Muscle of arm (tissue), 14 donors: ENCODE data around the gene WDR12. TPM values are rescaled to one million over a fixed set of nuclear protein-coding genes. Genes with fewer than 3 reads are reported as not detected.
A peak's percentile ranks its signal among the peaks of the same experiment; 100 is the strongest.
"Not testable (repeated sequence)": the region's sequence is repeated elsewhere in the genome, so short reads cannot be mapped to it uniquely, and the experiment has no call there.

Experiments used
- DNase-seq: peaks from one replicate; pipeline ENCODE4 v3.0.0-alpha.2; 2013
- long read RNA-seq, 11 donors: transcript quantifications; one replicate each; lab custom pipeline, GENCODE V29; 2026
- polyA plus RNA-seq, 12 donors: library from polyadenylated mRNA; unstranded; fragments of 120-200 nt; gene quantifications; one replicate each; pipeline ENCODE4 v1.2.1, GENCODE V29; 2013; ENCODE audit not compliant: insufficient read length in 12 of 12

The WDR12 gene
- 10 to 100 TPM in 11 of 12 donors, not detected in 1; 21.6 to 89.9 (median 71.4) TPM for polyA plus RNA-seq
- long read RNA-seq, donor 1, full-length matches to known transcripts, result 4 of 4 reads
- long read RNA-seq, donor 1, partial matches to known transcripts, result 0 of 4 reads
- long read RNA-seq, donor 1, other reads (novel, unspliced or antisense), result 0 of 4 reads
- long read RNA-seq, donor 2, full-length matches to known transcripts, result 7 of 7 reads
- long read RNA-seq, donor 2, partial matches to known transcripts, result 0 of 7 reads
- long read RNA-seq, donor 2, other reads (novel, unspliced or antisense), result 0 of 7 reads
- long read RNA-seq, donor 3, full-length matches to known transcripts, result 2 of 2 reads
- long read RNA-seq, donor 3, partial matches to known transcripts, result 0 of 2 reads
- long read RNA-seq, donor 3, other reads (novel, unspliced or antisense), result 0 of 2 reads
- long read RNA-seq, donor 4, full-length matches to known transcripts, result 1 of 1 reads
- long read RNA-seq, donor 4, partial matches to known transcripts, result 0 of 1 reads
- long read RNA-seq, donor 4, other reads (novel, unspliced or antisense), result 0 of 1 reads
- long read RNA-seq, donor 5, full-length matches to known transcripts, result 9 of 9 reads
- long read RNA-seq, donor 5, partial matches to known transcripts, result 0 of 9 reads
- long read RNA-seq, donor 5, other reads (novel, unspliced or antisense), result 0 of 9 reads
- long read RNA-seq, donor 6, full-length matches to known transcripts, result 2 of 2 reads
- long read RNA-seq, donor 6, partial matches to known transcripts, result 0 of 2 reads
- long read RNA-seq, donor 6, other reads (novel, unspliced or antisense), result 0 of 2 reads
- long read RNA-seq, donor 7, full-length matches to known transcripts, result 3 of 3 reads
- long read RNA-seq, donor 7, partial matches to known transcripts, result 0 of 3 reads
- long read RNA-seq, donor 7, other reads (novel, unspliced or antisense), result 0 of 3 reads
- long read RNA-seq, donor 8, full-length matches to known transcripts, result 12 of 12 reads
- long read RNA-seq, donor 8, partial matches to known transcripts, result 0 of 12 reads
- long read RNA-seq, donor 8, other reads (novel, unspliced or antisense), result 0 of 12 reads
- long read RNA-seq, donor 9, full-length matches to known transcripts, result 5 of 5 reads
- long read RNA-seq, donor 9, partial matches to known transcripts, result 0 of 5 reads
- long read RNA-seq, donor 9, other reads (novel, unspliced or antisense), result 0 of 5 reads
- long read RNA-seq, donor 10, full-length matches to known transcripts, result 2 of 2 reads
- long read RNA-seq, donor 10, partial matches to known transcripts, result 0 of 2 reads
- long read RNA-seq, donor 10, other reads (novel, unspliced or antisense), result 0 of 2 reads
- long read RNA-seq, donor 11, full-length matches to known transcripts, result 2 of 2 reads
- long read RNA-seq, donor 11, partial matches to known transcripts, result 0 of 2 reads
- long read RNA-seq, donor 11, other reads (novel, unspliced or antisense), result 0 of 2 reads

DNA sequence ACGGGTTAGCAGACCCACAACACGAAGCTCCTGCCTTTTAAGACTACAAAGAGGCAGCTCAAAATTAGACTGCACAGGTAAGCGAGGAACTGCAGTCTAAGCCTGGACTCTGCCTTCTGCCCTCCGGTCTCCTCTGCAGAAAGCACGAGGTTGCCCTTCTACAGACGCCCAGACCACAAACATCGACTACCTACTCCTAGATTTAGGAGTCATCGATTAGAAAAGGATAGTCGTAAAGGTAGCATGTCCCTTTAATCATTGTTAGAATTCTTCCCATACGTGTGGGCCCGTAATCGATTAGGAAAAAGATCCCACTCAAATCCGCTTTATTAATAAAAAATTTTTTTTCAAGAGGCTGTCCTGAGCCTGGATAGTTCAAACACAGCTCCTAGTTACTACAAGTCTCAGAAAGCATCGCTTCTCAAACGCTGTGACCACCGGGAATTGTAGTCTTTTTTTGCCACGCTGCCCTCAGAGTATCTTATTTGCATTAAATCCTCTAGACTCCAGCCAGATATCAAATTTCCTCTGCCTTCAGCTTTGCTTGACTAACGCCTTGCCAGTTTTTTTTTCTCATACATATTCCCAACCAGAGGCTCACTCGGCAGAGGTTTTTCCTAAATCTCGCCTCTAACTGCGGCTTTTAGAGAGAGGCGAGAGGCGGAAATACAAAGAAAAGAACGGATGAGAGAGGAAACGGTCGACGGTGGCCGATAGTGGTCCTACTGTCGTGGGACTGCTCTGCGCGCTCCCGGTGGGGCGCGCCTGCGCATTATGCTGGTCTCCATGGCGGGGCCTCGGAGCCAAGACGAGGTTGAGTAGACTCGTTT, at the start of gene WDR12, which contains the start of gene CARF:
TSS of gene WDR12 (minus strand) at position 162 of the 830 bp plus-strand sequence. CDS start 197 bp downstream, outside the sequence.
TSS of gene CARF (plus strand) at position 764 of the 830 bp plus-strand sequence. CDS start 29,628 bp downstream, outside the sequence.
- peak; percentile 97 for DNase-seq

DNA sequence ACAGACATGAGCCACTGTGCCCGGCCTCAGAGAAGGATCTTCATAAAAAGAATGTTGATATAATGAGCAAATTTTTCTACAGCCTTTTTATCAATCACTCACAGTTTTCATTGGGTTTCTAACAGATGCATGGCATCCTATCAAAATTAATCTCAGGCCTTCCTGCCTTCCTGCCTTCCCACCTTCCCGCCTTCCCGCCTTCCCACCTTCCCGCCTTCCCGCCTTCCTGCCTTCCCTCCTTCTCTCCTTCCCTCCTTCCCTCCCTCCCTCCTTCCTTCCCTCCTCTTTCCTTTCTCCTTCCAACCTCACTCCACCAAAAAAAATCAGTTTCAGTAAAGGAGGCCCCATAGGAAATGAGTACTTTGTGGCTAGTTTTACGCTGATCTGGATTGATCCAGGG, 49.1 kb upstream of the WDR12 start:
- DNase-seq, result no peak

DNA sequence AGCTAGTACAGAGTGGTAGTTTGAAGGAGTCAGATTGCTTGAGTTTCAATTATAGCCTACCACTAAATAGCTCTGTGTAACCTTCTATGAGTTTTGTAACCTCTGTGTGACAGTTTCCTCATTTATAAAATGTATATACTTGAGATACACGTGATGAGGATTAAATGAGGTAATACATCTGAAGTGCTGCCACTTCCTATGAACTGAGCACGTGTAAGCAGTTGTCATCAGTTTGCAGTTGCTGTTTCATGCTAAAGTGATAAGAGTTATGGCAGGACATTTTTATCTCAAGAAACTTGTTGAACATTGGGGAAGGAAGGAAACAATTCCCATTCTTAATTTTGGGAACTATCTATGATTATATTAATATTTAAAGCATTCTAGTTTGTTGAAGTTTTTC, 39.1 kb upstream of the WDR12 start:
- DNase-seq, result no peak

DNA sequence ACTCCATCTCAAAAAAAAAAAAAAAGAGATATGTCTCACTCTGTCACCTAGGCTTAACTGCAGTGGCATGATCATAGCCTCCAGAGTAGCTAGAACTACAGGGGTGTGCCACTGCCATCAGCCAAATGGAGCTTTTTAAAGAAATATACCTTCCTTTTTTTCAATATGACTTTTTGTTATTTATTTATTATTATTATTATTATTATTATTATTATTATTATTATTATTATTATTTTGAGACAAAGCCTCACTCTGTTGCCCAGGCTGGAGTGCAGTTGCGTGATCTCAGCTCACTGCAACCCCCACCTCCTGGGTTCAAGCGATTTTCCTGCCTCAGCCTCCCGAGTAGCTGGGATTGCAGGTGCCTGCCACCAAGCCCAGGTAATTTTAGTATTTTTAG, 37.9 kb upstream of the WDR12 start:
- not testable (repeated sequence) for DNase-seq

DNA sequence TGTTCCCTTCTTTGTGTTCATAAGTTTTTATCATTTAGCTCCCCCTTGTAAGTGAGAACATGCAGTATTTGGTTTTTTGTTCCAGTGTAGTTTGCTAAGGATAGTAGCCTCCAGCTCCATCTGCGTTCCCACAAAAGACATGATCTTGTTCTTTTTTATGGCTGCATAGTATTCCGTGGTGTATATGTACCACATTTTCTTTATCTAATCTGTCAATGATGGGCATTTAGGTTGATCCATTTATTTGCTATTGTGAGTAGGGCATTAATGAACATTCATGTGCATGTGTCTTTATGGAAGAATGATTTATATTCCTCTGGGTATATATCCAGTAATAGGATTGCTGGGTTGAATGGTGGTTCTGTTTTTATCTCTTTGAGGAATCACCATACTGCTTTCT, 34.0 kb upstream of the WDR12 start:
- no peak for DNase-seq

DNA sequence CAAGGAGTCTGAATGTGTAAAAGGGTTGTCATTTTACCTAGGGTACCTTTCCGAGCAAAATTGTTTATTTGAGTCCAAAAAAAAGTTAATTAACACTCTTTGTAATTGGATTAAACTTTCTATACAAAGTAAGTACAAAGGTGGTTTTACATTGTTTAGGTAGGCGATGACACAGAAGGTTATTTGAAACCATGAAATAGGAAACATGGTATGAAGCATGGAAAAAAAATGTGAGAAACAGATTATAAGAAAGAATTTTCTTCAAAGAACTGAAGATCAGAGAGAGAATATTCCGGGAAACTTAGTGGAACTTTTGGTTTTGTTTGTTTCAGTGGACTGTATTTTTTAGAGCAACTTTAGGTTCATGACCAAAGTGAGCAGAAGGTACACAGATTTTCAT, 33.3 kb upstream of the WDR12 start:
- DNase-seq, result no peak

DNA sequence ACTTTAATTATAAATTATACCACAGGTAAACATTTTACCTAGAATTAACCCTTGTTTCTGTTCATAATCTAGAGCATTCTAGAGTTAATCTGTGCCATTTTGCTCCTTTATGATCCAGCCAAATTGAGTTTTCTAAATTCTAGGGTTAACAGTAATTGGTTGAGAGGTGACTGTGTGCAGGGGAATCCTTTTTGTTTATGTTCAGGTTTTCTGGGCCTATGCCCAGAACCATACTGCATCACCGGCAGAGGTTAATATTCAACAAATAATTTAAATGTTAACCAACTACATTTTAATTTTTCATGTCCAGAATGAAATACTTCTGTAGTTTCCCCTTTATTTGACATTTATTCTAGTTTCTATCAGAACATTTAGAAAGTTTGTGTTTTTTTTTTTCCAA, 32.9 kb upstream of the WDR12 start:
- no peak for DNase-seq

DNA sequence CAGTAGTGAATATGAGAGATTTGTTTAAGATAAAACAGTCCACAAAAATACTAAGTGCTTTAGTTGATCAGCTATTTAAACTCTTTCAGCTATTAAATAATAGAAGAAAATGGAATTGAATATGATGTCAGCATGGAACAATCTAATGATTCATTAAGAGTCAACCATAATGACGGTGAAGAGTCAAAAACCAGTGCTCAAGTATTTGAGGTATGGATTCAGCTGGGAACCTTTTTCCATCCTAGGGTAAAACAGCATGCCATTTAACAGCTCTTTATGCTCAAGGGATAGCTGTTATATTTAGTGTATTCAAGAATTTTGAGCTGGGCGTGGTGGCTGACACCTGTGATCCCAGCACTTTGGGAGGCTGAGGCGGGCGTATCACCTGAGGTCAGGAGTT, 30.3 kb upstream of the WDR12 start:
- no peak for DNase-seq

DNA sequence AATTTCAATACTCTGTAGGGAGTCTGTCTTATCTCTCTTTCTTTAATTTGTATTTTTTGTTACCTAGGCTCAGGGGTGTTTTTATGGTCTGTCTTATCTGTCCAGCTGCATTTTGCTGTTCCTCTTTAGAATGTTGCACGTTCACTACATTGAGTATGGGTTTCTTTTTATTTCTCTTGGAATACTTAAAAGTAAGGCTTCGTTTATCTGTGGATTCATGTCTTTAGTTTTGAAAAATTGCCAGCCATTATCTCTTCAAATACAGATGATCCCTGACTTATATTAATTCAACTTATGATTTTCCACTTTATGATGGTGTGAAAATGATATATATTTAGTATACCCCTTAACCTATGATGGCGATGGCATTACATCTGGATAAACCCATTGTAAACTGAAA, 27.5 kb upstream of the WDR12 start:
- DNase-seq, result no peak

DNA sequence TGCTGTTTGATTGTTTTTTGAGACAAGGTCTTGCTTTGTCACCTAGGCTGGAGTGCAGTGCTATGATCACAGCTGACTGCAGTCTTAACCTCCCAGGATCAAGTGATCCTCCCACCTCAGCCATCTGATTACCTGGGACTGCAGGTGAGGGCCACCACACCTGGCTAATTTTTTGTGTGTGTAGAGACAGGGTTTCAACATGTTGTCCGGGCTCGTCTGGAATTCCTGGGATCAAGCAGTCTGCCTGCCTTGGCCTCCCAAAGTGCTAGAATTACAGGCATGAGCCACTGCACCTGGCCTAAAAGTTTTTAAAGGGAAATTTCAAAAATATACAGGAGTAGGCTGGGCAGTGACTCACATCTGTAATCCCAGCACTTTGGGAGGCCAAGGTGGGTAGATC, 23.0 kb upstream of the WDR12 start:
- DNase-seq, result no peak

DNA sequence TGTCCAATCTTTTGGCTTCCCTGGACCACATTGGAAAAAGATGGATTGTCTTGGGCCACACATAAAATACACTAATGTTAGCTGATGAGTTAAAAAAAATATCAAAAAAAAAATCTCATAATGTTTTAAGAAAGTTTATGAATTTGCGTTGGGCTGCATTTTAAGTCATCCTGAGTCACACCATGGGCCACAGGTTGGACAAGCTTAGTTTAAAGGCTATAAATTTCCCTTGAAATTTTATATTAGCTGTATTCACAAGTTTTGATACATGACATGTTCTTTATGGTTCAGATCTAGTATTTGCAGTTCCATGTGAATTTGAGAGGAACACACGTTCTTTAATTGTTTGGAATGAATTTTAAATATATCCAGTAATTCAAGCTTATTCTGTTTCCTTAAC, 22.5 kb upstream of the WDR12 start:
- DNase-seq, result no peak

DNA sequence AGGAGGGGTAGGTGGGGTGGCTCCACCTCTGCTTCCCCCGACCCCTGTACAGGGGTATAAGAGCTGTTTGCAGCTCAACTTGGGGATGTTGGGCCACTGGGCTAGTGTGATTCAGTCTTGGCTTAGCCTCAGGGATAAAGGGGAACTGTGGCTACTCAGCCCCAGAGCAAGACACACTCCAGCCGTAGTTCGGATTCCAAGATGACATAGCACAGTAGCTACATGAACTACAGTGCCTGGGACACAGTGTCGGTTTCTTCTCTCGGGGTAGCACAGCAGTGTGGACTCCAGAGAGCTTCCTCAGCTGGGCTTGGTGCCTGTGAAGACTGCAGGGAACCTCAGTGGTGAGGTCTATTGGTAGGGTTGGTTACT, 21.7 kb upstream of the WDR12 start:
- DNase-seq, result no peak

DNA sequence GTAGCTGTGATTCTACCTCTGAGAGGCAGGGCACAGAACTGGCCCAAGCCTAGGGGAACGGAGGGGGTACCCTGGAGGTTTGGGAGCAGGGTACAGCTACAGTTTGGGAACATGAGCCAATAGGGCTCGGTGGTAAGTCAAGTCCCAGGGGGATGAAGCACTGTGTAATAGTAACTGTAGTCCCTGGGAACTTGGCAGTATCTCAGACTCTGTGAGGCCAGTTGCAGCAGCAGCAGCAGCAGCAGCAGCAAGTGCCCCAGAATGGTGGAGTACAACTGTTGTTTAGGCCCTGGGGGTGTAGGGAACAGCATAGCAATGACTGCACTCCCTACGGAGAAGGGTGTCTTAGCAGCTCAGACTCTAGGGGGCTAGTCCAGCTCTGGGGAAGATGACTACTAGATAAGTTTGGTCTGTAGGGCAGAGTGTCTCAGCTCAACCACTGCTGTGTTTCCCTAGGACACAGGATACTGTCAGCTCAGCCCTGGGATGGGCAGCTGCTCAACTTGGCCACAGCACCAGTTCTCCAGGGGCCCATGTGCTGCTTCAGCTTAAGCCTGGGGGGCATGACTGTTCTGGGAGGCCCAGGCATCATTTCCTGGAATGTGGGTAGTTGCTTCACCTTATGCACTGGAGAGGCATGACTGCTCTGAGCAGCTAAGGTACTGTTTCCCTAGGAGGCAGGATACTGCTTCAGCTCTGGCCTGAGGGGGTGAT, 21.1 kb upstream of the WDR12 start:
- DNase-seq, result no peak

DNA sequence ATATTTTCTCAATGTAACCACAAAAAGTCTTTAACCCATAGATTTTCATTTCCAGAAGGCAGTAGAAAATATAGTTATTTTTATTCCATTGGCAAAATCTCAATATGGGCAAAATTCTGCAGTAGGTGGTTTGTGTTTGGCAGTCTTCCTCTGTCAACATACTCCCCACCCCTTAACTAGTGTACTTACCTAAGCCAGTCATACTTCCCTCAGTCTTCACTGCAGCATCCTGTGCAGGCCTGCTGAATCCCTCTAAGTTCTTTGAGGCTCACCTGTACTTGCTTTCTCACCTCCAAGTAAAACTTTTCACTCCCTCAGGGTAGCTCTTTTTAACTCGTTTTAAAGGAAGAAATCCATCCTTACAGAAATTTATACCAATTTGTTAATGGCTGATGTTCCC, 7.4 kb upstream of the WDR12 start:
- no peak for DNase-seq

DNA sequence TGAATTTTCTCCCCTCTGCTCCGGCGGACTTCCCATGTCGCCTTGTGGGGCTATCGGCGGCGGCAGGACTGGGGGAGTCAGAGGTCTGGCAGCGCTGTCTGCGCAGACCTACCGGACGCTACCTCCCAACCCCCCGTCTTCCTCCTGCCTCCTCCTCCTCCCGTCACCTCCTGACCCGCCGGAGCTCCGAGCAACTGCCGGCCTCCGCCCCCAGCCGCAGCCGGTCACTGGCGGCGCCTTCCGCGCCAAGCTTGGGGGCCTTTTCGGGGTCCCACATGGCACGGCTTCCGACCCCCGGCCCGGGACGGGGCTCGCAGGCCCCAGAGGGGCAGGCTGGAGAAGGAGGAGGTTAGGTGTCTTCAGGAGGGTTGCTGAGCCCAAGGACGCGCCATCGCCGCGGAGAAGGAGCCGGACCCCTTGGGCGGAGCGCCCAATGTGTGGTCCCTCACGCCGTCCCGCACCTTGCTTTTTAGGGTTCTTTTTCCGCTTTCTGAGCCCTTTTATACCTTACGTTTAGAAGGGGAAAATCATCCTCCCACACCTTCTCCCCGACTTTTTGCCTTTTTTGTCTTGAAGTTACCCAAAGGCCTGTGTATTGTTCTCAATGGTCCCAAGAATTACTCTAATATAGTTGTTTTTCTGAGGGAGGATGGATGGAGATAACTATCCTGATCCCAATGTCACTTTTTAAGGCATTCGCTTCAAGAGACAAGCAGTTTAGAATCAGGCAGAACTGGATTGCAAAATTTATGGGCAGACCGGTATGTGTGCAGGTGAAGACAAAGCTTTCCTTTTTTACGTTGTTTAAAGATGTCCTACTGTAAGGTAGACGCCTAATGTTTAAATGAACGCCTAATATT, 1.1 kb upstream of the WDR12 start:
- peak; percentile 21 for DNase-seq

DNA sequence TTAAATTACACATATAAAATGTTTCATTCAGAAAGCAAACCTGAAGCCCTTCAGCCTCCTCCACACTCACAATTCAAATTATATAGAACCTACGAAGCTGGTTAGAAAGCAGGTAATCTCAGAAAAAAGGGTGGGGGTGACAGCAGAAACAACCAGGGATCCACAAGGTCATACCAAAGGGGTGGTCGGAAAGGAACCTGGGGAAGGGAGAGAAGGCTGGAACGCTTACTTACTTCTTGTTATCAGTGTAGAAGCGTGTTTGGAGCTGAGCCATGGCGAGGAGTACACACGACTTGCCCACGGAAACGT, 316 bp downstream of the WDR12 start:
- no peak for DNase-seq

DNA sequence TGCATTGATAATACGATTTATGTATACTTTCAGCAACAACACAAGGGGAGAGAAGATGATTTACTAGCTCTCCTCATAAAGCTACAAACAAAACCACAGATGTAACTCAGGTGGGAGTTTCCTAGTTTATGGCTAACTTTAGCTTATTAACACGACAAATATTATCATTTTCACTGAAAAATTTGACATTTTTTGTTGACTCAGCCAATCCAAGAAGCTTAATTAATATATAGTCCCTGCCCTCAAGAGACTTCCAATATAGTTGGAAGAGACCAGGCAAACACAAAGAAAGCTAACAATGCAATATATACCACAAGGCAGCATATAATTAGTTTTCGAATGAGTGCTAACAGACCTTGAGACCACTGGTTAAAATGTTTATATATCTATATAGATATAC, 775 bp downstream of the WDR12 start:
- DNase-seq, result no peak

DNA sequence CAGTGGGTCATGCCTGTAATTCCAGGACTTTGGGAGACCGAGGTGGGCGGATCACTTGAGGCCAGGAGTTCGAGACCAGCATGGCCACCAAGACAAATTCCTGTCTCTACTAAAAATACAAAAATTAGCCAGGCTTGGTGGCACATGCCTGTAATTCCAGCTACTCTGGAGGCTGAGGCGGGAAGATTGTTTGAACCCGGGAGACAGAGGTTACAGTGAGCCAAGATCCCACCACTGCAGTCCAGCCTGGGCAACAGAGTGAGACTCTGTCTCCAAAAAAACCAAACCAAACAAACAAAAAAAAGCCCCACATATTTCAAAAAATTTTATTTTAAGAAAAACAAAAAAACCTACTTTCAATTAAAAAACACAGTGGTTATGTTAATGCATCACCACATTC, 1.2 kb downstream of the WDR12 start:
- not testable (repeated sequence) for DNase-seq
